Tibial nerve (tissue), 3 donors: ENCODE measurements around the gene BMPR1B.

Experiments
- POLR2A ChIP-seq, 2 donors: fragments of 450-650 bp; IDR thresholded peaks; one replicate each; pipeline ENCODE4 v1.6.1; 2017; ENCODE audit warnings: antibody characterized with exemption in 2 of 2, mild to moderate bottlenecking in 2 of 2, moderate library complexity in 2 of 2
- TF ChIP-seq, protein P1 (sequence below), 5 experiments: fragments of 200-600 bp in 3 of 5; fragments of 450-650 bp in 2 of 5; sonication (generic) in 3 of 5; IDR thresholded peaks; one replicate each; pipeline ENCODE4 v1.5.1; 2016 to 2019; ENCODE audit warnings: antibody characterized with exemption in 5 of 5, mild to moderate bottlenecking in 3 of 5, moderate library complexity in 2 of 5

GRCh38 chr4:94721310-94721709 is 36.4 kb upstream of the BMPR1B start:
- TF ChIP-seq, protein P1, sequence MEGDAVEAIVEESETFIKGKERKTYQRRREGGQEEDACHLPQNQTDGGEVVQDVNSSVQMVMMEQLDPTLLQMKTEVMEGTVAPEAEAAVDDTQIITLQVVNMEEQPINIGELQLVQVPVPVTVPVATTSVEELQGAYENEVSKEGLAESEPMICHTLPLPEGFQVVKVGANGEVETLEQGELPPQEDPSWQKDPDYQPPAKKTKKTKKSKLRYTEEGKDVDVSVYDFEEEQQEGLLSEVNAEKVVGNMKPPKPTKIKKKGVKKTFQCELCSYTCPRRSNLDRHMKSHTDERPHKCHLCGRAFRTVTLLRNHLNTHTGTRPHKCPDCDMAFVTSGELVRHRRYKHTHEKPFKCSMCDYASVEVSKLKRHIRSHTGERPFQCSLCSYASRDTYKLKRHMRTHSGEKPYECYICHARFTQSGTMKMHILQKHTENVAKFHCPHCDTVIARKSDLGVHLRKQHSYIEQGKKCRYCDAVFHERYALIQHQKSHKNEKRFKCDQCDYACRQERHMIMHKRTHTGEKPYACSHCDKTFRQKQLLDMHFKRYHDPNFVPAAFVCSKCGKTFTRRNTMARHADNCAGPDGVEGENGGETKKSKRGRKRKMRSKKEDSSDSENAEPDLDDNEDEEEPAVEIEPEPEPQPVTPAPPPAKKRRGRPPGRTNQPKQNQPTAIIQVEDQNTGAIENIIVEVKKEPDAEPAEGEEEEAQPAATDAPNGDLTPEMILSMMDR (IDR thresholded peaks at IDR 0.05): no peak
- no peak for TF ChIP-seq POLR2A (IDR thresholded peaks at IDR 0.05)
